Measurements from ENCODE around the gene PTPN21. TPM values are rescaled to one million over a fixed set of nuclear protein-coding genes. Genes with fewer than 3 reads are reported as not detected.

Gene PTPN21
- total and polyA plus RNA-seq, 4 donors: 2.1 to 7.2 (median 3.1) TPM

GRCh38 chr14:88437658-88438057, 117.1 kb downstream of the PTPN21 start:
- DNase-seq (ENCODE audit: low spot score): no peak
- TF ChIP-seq ATF3 (IDR thresholded peaks at IDR 0.05): no peak
- peak; percentile 29 for TF ChIP-seq CTCF (IDR thresholded peaks at IDR 0.05; ENCODE audit: low read depth, low read length, missing input control)
- TF ChIP-seq RXRA (IDR thresholded peaks at IDR 0.05): no peak
- no peak for TF ChIP-seq EGR1 (IDR thresholded peaks at IDR 0.05; ENCODE audit: low read depth in 2 of 2)
- peak; percentile 47 to 59 for TF ChIP-seq RAD21 (IDR thresholded peaks at IDR 0.05)
- TF ChIP-seq GABPA (IDR thresholded peaks at IDR 0.05 in 1 of 2, conservative IDR thresholded peaks at IDR 0.05 in 1 of 2): no peak
- 95% methylated on average over 5 of the region's 5 CpGs for WGBS
- Histone ChIP-seq H3K36me3 (ENCODE audit: control insufficient read depth in 4 of 4, insufficient read depth in 3 of 4, low read depth in 1 of 4, low read length in 3 of 4) (peaks cover 1 to 13% (median 5%) of the 10 kb centered on the region in 4 donors), H3K27ac (ENCODE audit: low read depth in 1 of 2, low read length in 2 of 2) (no peak overlapping the region), H3K9ac (ENCODE audit: low read depth in 1 of 2, low read length in 2 of 2) (no peak overlapping the region), H3K9me3 (ENCODE audit: control insufficient read depth in 4 of 4, low read length in 3 of 4) (no peaks in the 10 kb centered on the region), H3K4me1 (ENCODE audit: control insufficient read depth in 4 of 4, insufficient read depth in 4 of 4, low read length in 3 of 4) (no peaks in the 10 kb centered on the region), H3K4me3 (ENCODE audit: low read depth in 1 of 3, low read length in 3 of 3) (no peak overlapping the region), H3K27me3 (ENCODE audit: control insufficient read depth in 4 of 4, insufficient read depth in 4 of 4, low read length in 3 of 4) (no peaks in the 10 kb centered on the region)

GRCh38 chr14:88430976-88431375, 123.8 kb downstream of the PTPN21 start:
- TF ChIP-seq TAF1 (conservative IDR thresholded peaks at IDR 0.05): no peak
- TF ChIP-seq ATF3 (IDR thresholded peaks at IDR 0.05): no peak
- no peak for TF ChIP-seq SP1 (IDR thresholded peaks at IDR 0.05)
- no peak for TF ChIP-seq YY1 (IDR thresholded peaks at IDR 0.05)
- TF ChIP-seq MAX (IDR thresholded peaks at IDR 0.05): no peak
- no peak for TF ChIP-seq RXRA (IDR thresholded peaks at IDR 0.05)
- TF ChIP-seq RAD21 (IDR thresholded peaks at IDR 0.05): no peak
- no peak for TF ChIP-seq GABPA (IDR thresholded peaks at IDR 0.05 in 1 of 2, conservative IDR thresholded peaks at IDR 0.05 in 1 of 2)
- no peak for TF ChIP-seq ZBTB33 (IDR thresholded peaks at IDR 0.05)
- TF ChIP-seq EGR1 (IDR thresholded peaks at IDR 0.05; ENCODE audit: low read depth in 2 of 2): no peak
- H3K9ac ChIP-seq (ENCODE audit: low read depth in 1 of 2, low read length in 2 of 2): no peak overlapping the region
- H3K4me3 ChIP-seq (ENCODE audit: low read depth in 1 of 3, low read length in 3 of 3): no peak overlapping the region
- no peaks in the 10 kb centered on the region for H3K4me1 ChIP-seq (ENCODE audit: control insufficient read depth in 4 of 4, insufficient read depth in 4 of 4, low read length in 3 of 4)
- no peaks in the 10 kb centered on the region for H3K9me3 ChIP-seq (ENCODE audit: control insufficient read depth in 4 of 4, low read length in 3 of 4)
- 88% methylated on average over 2 of the region's 2 CpGs for WGBS
- no peaks in the 10 kb centered on the region for H3K27me3 ChIP-seq (ENCODE audit: control insufficient read depth in 4 of 4, insufficient read depth in 4 of 4, low read length in 3 of 4)
- H3K27ac ChIP-seq (ENCODE audit: low read depth in 1 of 2, low read length in 2 of 2): no peak overlapping the region
- H3K36me3 ChIP-seq (ENCODE audit: control insufficient read depth in 4 of 4, insufficient read depth in 3 of 4, low read depth in 1 of 4, low read length in 3 of 4): peaks cover 0 to 5% (median 2%) of the 10 kb centered on the region in 4 donors
- DNase-seq (ENCODE audit: low spot score): no peak

GRCh38 chr14:88426271-88426670, 128.5 kb downstream of the PTPN21 start:
- WGBS: 92% methylated on average over 7 of the region's 7 CpGs
- Histone ChIP-seq H3K27me3 (ENCODE audit: control insufficient read depth in 4 of 4, insufficient read depth in 4 of 4, low read length in 3 of 4) (no peaks in the 10 kb centered on the region), H3K4me1 (ENCODE audit: control insufficient read depth in 4 of 4, insufficient read depth in 4 of 4, low read length in 3 of 4) (no peaks in the 10 kb centered on the region), H3K9me3 (ENCODE audit: control insufficient read depth in 4 of 4, low read length in 3 of 4) (no peaks in the 10 kb centered on the region), H3K27ac (ENCODE audit: low read depth in 1 of 2, low read length in 2 of 2) (no peak overlapping the region), H3K36me3 (ENCODE audit: control insufficient read depth in 4 of 4, insufficient read depth in 3 of 4, low read depth in 1 of 4, low read length in 3 of 4) (peaks cover 0 to 3% (median 0%) of the 10 kb centered on the region in 4 donors), H3K9ac (ENCODE audit: low read depth in 1 of 2, low read length in 2 of 2) (no peak overlapping the region), H3K4me3 (ENCODE audit: low read depth in 1 of 3, low read length in 3 of 3) (no peak overlapping the region)
- TF ChIP-seq GABPA (IDR thresholded peaks at IDR 0.05 in 1 of 2, conservative IDR thresholded peaks at IDR 0.05 in 1 of 2) (no peak), REST (IDR thresholded peaks at IDR 0.05) (no peak), RAD21 (IDR thresholded peaks at IDR 0.05) (no peak), CTCF (IDR thresholded peaks at IDR 0.05; ENCODE audit: low read depth, low read length, missing input control) (no peak), RXRA (IDR thresholded peaks at IDR 0.05) (no peak), ATF3 (IDR thresholded peaks at IDR 0.05) (no peak)
- no peak for DNase-seq (ENCODE audit: low spot score)
